Measurements from ENCODE around the gene CSH2. TPM values are rescaled to one million over a fixed set of nuclear protein-coding genes. Genes with fewer than 3 reads are reported as not detected.
"Not testable (repeated sequence)": the region's sequence is repeated elsewhere in the genome, so short reads cannot be mapped to it uniquely, and the experiment has no call there.

Gene CSH2
- total and polyA plus RNA-seq, 2 of the 8 experiments (the other 6 are each of a cell fraction or from before 2014, with no cell fraction given): 0.43 TPM; not detected in 1

- not testable (repeated sequence) for H4K20me1 ChIP-seq (replicated peaks in 1 of 2; ENCODE audit: control insufficient read depth in 1 of 2, insufficient read depth in 2 of 2, low read length in 2 of 2); H2AK5ac ChIP-seq (ENCODE audit: low read depth, low read length); H4K91ac ChIP-seq (replicated peaks; ENCODE audit: insufficient read length, low read length); H2BK20ac ChIP-seq (ENCODE audit: low read length); H3K79me2 ChIP-seq (ENCODE audit: control insufficient read depth in 1 of 2, insufficient read depth in 2 of 2, low read length in 2 of 2); H2BK12ac ChIP-seq (ENCODE audit: low read depth, low read length); FAIRE-seq; H4K5ac ChIP-seq (ENCODE audit: insufficient read length, low read depth, low read length); H2BK15ac ChIP-seq (ENCODE audit: low read length); H3K27me3 ChIP-seq (replicated peaks in 1 of 4; ENCODE audit: control insufficient read depth in 3 of 4, extremely low read depth in 1 of 4, insufficient read depth in 3 of 4, low read length in 3 of 4); H4K8ac ChIP-seq (ENCODE audit: extremely low read depth, insufficient read depth, low read length); H2AFZ ChIP-seq (ENCODE audit: low read length); H3K4me3 ChIP-seq (ENCODE audit: extremely low read depth in 1 of 4, insufficient read depth in 2 of 4, low read depth in 3 of 4, low read length in 4 of 4); H3K4ac ChIP-seq (replicated peaks; ENCODE audit: insufficient read length, low read depth, low read length); DNase-seq (ENCODE audit: low read depth in 1 of 2, low spot score in 2 of 2); H3K79me1 ChIP-seq (ENCODE audit: low read depth, low read length); H3K4me2 ChIP-seq (ENCODE audit: insufficient read depth in 1 of 2, low read depth in 2 of 2, low read length in 2 of 2); H2BK120ac ChIP-seq (replicated peaks; ENCODE audit: low read depth, low read length); H3K18ac ChIP-seq (ENCODE audit: extremely low read depth, low read length); H3K27ac ChIP-seq (ENCODE audit: low read depth, low read length); H3K4me1 ChIP-seq (replicated peaks in 1 of 4; ENCODE audit: control insufficient read depth in 3 of 4, insufficient read depth in 4 of 4, low read length in 3 of 4); H3K23ac ChIP-seq (ENCODE audit: insufficient read length); H3K14ac ChIP-seq (ENCODE audit: insufficient read length); H3K36me3 ChIP-seq (ENCODE audit: control insufficient read depth in 2 of 4, insufficient read depth in 4 of 4, low read length in 3 of 4); H3K9me3 ChIP-seq (ENCODE audit: insufficient read depth in 2 of 2, low read depth in 1 of 2, low read length in 1 of 2); H3K56ac ChIP-seq (replicated peaks; ENCODE audit: insufficient read length, low read depth, low read length); H3K23me2 ChIP-seq (ENCODE audit: low read depth, low read length); H3K9ac ChIP-seq (replicated peaks in 1 of 4; ENCODE audit: extremely low read depth in 1 of 4, low read depth in 3 of 4, low read length in 3 of 4); H2BK5ac ChIP-seq (ENCODE audit: low read depth, low read length)
- WGBS, 2 experiments (ENCODE audit: extremely low coverage in 1 of 2, insufficient coverage in 1 of 2, insufficient read length in 1 of 2, insufficient replicate concordance in 2 of 2, low coverage in 1 of 2, low lambda C conversion rate in 2 of 2, missing lambda C conversion rate in 1 of 2): 93% methylated on average over 6 of the region's 6 CpGs; no CpG with 5 or more reads in 1 of the 2 experiments
- ChIA-PET POLR2A (ENCODE audit: partially characterized antibody) (interaction anchor here (1.0 to 2.5 kb wide), 5 partner anchors 12 to 226 kb away, joined by 3 to 13 read pairs (median 4); partner anchors contain the start of gene CD79B), CTCF (ENCODE audit: partially characterized antibody) (interaction anchor here (0.6 to 11.2 kb wide), 38 partner anchors 9 to 315 kb away, joined by 3 to 270 read pairs (median 12); partner anchors contain the start of genes CD79B, CSHL1, GH2 and PRR29)
These were observed 46.6 kb upstream of the CSH2 start for GRCh38 chr17:63920050-63920449.

Data from H1 (cell line).